HG03575 (cell line): ENCODE data around the gene SORCS2.

ENCODE experiments used
- ATAC-seq: cut with Tn5 transposase; IDR thresholded peaks from one replicate; pipeline ENCODE4 v1.9.1; 2021; ENCODE audit not compliant: unreplicated experiment, insufficient number of reproducible peaks, low FRiP score; ENCODE audit errors: extremely low read depth

The SORCS2 gene

DNA sequence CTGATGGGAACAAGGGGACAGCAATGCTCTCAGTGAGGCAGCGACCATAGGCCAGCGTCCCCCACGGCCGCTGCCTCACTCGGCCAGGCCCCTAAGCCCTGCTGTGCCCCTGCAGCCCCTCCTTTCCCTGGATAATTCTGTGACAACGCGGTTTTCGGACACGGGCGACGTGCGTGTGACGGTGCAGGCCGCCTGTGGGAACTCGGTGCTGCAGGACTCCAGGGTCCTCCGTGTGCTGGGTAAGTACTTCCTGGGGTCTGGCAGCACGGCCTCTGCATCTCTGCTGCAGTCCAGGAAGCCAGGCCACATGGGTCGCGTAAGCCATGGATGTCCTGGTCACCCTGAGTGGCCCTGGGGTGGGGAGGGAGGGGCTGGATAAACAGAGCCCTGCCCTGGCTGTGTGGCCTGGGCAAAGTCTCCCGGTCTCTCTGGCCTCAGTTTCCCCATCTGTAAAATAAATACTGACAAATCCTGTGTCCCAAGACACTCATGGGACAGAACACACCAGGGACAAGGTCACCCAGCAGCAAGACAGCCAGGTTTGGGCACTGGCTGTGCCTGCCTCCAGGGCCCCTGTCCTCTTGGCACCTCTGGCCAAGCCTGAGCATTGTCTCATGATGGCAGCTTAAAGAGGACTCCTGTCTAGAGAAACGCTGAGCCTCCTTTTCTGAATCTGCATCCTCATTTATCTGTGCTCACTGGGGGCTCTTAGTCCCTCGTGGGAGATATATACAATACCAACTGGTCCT is 534.5 kb downstream of the SORCS2 start:
- no peak for ATAC-seq

DNA sequence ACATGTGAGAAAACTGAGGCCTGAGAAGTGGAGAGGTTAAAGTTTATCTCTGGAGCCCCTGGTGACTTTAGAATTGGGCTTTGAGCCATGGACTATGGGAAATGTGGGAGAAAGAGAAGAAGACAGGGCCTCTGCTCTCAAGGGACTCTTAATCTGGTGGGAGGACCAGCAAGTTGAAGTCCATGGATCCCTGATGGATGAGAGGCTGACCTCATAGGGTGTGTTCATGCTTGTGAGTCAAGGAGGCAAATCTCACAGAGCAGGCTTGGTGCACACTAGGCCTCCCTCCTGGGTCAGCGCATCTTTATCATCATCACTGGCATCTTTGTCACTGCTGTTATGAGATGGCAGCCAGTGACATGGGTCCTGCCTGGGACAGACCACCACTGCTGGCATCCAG is 535.4 kb downstream of the SORCS2 start:
- ATAC-seq = no peak

DNA sequence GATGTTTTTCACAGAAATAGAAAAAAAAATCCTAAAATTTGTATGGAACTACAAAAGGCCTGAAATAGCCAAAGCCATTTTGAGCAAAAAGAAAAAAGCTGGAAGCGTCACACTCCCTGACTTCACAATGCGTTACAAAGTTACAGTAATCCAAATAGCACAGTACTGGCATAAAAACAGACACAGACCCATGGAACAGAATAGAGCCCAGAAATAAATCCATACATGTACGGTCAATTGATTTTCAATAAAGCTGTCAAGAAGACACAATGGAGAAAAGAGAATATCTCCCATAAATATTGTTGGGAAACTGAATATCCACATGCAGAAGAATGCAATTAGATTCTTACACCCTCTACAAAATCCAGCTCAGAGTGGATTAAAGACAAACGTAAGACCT is 539.1 kb downstream of the SORCS2 start:
- ATAC-seq = no peak

DNA sequence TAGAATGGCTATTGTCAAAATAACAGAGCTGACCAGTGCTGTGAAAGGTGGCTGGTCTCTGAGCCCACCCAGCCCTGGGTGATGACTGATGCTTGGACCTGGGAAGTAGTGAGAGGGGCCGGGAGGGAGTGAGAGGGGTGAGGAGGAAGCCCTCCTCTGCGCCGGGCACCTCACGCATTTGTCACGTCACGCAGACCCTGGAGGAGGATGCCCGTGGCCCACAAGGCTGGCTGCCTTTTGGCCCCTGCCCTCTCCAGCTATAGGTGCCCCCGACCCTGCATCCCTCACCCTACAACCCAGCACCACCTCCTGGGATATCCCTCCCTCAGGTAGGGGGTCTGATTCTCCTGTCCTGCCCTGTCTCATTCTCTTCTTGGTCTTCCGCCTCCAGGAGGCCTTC is 539.9 kb downstream of the SORCS2 start:
- ATAC-seq = no peak

DNA sequence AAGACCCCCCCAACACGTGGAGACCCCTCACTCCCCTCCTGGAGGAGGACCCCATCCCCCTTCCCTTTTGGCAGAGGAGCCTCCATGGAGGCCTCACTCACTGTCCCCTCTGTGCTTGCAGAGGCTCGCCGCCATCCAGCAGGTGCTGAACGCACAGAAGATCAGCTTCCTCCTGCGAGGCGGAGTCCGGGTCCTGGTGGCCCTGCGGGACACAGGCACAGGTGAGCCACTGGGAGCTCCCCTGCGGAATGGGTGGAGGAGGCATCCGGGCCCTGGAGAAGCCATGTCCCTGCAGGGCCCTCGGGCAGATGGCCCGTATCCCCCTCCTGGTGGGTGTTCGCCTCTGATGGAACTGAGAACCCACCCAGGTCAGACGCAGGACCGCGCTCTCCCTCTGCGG is 540.9 kb downstream of the SORCS2 start:
- no peak for ATAC-seq

DNA sequence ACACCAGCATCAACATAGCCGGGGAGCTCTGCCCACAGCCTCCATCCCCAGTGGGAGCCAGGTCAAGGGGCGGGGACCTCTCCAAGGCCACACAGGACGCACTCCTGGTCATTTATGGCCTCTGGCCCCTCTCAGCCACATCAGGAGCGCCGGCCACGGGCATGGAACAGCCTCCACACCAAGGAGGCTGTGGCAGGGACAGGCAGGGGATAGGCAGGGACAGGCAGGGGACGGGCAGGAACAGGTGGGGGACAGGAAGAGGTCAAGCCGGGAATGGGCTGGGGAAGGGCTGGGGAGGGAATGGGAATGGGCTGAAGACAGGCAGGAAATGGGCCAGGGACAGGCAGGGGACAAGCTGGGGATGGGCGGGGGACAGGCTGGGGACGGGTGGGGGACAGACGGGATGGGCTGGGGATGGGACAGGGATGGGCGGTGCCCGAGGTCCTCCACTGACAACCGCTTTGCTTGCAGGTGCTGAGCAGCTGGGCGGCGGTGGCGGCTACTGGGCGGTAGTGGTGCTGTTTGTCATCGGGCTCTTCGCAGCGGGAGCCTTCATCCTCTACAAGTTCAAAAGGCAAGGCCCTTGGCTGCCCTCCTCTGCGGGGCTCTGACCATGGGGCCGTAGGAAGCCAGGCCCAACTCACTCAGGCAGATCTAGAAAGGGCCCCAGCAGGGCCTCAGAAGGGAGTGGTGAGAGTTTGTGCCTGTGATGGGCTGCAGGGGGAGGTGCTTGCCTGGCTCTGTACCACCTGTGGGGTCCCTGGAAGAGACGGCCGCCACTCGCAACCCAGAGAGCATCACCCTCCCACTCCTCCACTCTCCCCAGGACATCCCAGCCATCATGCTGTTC is 541.7 kb downstream of the SORCS2 start:
- no peak for ATAC-seq

DNA sequence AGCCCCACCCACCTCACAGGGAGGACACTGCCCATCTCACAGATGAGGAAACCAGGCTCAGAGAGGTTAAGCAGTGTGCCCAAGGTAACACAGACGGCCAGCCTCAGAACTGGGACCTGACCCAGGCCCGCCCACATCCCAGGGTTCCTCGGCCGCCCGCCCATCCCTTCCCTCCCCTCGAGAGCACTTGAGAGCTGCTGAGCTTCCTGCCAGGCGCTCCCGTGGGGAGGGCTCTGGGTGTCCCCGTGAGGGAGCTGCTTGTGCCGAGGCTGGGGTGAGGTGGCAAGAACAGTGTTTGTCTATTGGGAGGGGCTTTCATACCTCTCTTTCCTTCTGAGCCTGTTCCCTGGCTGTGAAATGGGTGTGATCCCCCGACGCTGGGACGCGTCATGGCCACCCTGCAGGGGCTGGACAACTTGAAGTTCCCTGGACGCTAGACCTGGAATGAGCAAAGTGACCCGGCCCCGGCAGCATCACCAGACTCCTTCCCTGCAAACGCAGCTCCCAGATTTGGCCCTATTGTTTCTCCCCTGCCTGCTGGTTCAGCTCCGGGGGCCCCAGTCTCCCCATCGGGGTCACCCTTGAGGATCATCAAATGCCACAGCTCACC is 542.4 kb downstream of the SORCS2 start:
- no peak for ATAC-seq

DNA sequence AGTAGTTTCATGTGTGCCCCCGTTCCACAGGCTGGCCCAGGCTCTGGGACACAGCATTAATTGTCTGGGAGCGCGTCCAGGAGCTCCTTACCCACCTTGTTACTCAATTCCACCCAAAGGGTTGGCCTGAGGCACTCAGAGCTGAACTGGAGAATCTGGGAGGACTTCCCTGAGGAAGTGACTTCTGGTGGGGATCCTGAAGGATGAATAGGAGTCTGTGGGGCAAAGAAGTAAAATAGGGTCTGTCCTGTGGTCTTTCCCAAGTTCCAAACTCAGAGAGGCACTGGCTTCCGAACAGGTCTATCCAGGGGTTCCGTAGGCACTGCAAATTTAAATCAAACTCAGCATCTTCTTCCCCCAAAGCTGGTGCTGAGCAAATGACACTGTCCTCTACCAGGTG is 543.1 kb downstream of the SORCS2 start:
- ATAC-seq = no peak

DNA sequence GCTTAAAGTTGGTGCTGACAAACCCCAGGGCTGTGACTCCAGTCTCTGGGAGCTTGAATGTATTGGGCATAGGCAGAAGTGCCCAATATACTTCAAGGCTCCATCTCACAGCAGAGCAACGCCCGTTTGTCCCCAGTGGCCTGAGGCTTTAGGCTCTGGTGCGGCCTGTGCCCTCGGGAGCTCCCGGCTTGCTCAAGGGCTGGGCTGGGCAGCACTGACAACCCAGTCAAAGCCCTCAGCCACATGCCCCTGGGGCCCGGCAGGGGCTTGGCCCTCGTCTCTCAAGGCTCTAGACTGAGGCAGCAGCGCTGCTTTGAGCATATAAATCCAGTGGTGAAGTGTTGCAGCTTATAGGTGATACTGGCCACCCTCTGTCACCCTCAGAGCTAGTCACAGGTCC is 543.6 kb downstream of the SORCS2 start:
- no peak for ATAC-seq

DNA sequence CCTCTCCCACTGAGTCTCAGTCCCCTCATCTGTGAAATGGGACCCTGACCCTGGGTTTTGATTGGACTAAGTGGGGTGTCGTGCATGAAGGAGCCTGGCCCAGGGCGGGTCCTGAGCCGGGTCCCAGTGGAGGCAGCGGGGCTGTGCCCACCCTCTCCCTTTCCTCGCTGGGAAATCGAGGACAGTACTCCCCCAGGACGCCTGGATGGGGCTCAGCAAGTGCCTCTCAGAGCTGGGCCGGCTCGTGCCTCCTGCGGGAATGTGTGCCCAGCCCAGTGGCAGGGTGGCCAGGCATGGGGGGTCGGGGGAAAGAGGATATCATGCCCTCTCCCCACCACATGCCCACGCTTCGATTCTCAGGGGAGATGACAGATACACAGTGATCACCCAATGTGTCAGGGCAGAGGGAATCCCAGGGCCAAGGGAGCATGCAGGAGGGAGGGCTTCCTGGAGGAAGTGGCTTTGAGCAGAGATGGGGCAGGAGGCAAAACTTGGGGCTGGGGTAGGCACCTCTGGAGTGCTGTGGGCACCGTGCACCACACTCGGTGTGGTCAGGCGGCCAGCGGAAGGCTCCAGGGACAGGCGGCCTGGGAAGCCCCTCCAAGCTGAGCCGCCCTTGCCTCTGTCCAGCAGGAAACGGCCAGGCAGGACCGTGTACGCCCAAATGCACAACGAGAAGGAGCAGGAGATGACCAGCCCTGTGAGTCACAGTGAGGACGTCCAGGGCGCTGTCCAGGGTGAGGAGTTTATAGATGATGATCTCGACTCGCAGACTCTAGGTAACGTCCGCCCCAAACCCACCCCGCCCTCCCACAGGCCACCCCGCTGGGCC is 544.3 kb downstream of the SORCS2 start:
- ATAC-seq = no peak

DNA sequence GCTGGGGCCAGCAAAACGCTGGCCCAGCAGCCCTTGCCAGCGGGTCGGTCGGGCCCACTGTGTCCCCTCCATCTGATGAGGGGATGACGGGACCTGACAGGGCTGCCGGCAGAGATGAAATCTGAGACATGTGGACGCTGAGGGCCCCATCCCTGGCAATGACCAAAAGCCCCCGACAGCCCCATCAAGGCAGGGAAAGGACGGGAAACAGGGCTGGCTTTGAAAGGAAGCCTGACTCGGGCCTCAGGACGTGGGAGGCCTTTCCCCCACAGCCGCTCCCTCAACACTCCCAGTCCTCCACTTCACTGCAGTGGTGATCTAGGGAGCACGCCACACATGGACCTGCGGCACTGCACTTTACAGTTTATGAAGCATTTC is 544.9 kb downstream of the SORCS2 start:
- ATAC-seq = no peak

DNA sequence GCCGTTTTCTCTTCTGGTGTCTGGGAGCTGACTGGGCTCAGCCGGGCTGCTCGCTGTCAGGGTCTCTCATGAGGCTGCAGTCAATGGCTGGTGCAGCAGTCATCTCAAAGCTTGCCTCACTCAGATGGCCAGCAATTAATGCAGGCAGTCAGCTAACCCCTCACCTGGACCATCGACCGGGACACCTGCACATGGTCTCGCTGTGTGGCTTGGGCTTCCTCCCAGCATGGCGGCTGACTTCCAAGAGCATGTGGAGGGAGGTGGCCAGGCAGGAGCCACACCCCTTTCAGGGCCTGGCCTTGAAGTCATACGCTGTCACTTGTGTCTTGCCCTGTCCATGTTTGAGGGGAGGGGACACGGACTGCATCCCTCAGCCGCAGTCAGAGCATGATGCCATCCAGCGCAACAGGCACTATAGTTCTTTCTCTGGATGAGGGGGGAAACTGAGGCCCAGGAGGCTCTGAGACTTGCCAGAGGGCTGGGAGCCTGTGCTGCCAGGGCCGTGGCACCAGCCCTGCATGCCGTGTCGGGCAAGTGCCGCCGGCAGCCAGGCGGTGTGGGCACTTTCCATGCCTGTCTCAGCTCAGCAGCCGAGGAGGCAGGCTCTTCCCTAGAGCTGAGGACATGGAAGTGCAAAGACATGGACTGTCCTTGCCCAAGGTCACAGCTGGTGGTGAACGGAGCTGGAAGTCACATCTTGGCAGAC is 545.6 kb downstream of the SORCS2 start:
- no peak for ATAC-seq

DNA sequence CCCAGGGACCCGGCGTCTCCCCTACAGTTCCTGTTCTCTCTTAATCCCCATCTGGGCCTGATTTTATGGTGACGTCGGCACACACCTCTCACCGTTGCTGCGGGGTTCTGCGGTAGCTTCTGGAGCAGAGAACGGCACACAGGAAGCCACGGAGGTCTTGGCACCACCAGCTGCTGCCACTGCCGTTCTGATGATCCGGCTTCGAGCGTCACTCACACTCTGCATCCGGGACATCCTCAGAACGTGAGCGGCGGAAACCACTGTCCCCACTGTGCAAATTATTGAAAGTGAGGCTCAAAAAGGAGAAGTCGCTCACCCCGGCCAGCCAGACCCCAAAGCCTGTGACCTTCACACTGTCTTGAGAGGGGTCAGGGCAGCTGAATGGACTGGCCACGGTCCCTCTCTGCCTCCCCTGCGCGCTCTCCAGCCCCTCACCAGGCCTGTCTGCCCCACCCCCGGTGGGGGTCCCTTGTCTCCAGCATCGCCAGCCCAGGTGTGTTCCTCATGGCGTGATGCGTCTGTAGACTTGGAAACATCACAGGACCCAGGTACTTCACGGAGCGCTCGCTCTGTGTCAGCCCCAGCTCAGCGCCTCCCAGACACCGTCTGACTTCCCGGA is 546.2 kb downstream of the SORCS2 start:
- no peak for ATAC-seq

DNA sequence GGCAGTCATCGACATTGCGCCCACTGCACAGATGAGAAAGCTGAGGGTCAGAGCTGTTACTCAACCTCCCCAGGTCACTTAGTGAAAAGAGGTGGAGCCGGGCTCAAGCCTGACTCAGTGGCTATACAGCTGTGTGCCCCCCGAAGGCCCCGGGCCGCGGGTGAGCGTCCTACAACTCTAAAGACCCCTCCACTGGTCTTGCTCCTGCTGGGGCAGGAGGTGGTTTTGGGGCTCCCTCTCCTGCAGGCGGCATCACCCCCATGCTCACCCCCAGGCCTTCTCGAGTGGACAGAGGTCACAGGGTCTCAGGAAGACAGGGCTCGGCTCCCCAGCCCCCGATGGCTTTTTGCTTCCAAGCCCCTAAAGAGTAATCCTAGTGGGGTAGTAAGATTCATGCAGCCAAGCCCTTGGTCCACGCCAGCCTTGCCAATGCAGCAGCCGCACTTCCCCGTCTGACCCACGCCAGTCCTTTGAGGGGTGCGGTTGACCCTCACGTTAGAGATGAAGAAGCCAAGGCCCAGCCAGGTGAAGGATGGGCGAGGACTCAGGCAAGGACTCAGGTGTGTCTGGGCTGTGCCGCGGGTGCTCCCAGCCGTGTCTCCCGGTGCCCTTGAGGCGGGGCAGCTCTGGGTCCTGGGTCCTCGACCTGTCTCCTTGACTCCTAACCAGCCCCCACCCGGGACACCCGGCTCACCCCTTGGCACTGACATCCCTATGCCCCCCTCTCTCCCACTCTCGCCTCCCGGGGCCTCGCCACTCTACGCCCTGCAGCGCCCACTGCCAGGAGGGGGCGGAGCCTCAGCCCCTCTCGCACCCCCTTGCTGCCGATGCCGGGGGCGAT is 547.0 kb downstream of the SORCS2 start:
- no peak for ATAC-seq

DNA sequence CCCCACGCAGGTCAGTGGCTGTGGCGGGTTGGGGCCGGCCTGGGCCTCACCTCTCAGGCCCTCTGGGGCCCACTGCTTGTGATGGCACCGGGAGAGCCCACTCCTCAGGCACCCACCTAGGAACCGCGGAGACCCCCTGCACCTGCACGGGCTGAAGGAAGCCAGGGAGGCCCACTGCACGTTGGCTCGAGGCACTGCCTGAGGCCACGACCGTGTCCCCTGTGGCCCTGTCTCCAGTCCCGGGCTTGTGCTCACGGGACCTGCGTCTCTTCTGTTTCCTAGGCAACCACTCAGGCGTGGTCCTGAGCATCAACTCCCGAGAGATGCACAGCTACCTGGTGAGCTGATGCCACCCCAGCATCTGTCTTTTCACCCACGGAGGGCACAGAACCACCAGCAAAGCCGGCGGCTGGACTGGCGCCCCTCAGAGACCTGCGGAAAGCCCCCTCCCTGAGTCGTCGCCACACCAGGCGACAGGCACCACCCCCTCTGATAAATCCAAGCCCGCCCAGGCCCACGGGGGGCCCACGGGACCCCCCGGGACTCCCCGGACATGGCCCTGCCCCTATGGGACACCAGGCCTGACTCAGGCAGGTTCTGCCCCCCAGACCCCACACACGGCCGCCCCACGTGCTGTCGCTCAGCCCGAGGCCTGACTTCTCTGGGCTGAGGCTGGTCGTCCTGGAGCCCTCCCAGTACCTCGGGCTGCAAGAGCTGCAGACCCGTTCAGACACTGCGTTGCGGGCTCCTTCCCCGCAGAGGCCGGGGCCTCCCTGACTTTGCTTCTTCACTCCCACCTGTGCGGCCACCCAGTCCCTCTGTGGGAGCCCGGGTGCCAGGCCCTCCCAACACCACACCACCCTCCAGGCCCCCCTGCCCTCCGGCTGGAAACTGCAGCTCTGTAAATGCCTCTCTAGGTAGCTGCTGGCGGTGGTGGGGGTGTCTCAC is 547.9 kb downstream of the SORCS2 start:
- ATAC-seq = no peak

DNA sequence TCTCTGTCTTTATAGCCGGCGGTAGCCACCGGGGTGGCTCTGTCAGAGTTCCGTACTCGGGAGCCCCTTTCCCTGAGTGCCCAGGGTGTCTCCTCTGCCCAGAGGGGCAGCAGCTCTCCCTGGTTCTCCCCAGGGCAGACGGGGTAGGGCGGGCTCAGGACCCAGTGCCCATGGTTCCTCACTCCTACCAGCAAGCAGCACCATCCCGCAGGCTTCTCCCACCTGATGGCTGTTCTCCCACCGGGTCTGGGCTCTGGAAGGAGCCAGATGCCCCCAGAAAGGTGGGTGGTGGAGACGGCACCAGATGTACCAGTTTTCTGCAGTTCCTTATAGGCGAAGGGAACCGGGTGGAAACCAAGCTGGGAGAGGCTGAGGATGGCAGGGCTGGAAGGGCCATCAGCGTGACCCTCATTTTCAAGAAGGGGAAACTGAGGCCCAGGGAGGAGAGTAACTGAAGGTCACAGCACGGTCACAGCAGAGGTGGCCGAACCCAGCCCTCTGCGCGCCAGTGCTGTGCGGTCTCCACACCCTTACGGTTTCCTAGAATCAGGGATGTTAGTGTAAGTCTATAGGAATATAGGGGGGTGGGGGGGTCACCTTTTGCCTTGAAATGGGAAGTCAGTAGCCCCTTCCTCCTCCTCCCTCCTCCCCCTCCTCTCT is 548.7 kb downstream of the SORCS2 start:
- ATAC-seq = no peak
